Astrocyte of the cerebellum (primary cell): ENCODE measurements around the gene OTOS.

Source experiments
- DNase-seq: peaks from one replicate; pipeline ENCODE4 v3.0.0-alpha.2; 2011; ENCODE audit warnings: low read depth
- H3K4me3 ChIP-seq: 2 replicates; pipeline ENCODE4 v1.5.1; 2011; ENCODE audit warnings: mild to moderate bottlenecking, low read depth, low read length, moderate library complexity
- CTCF ChIP-seq: IDR thresholded peaks from 2 replicates; pipeline ENCODE4 v1.5.1; 2012; ENCODE audit warnings: low read length, low read depth, moderate library complexity, mild to moderate bottlenecking; ENCODE audit errors: missing control alignments
- in situ Hi-C: cut with HindIII; loops from 2 replicates; pipeline ENCODE4 v1.10.0; 2017; ENCODE audit warnings: low sequenced_read_pairs

Gene OTOS

GRCh38 chr2:240183006-240183874 is 42.8 kb upstream of the OTOS start:
- H3K4me3 ChIP-seq, result no peak overlapping the region
- DNase-seq, result no peak
- TF ChIP-seq CTCF, result no peak
- in situ Hi-C loops, result no loop called here

GRCh38 chr2:240182476-240182875 is 42.0 kb upstream of the OTOS start:
- no peak for DNase-seq
- no peak for TF ChIP-seq CTCF
- in situ Hi-C loops, result no loop called here
- no peak overlapping the region for H3K4me3 ChIP-seq

GRCh38 chr2:240182001-240182400 is 41.5 kb upstream of the OTOS start:
- TF ChIP-seq CTCF, result no peak
- in situ Hi-C loops, result no loop called here
- no peak overlapping the region for H3K4me3 ChIP-seq
- DNase-seq, result no peak

GRCh38 chr2:240179941-240180666 is 39.6 kb upstream of the OTOS start:
- in situ Hi-C loops, result loop anchor here (5.0 kb wide), 1 partner anchor 42 kb away; no protein-coding TSS in a partner anchor

GRCh38 chr2:240179186-240179815 is 38.8 kb upstream of the OTOS start:
- TF ChIP-seq CTCF, result no peak
- H3K4me3 ChIP-seq, result no peak overlapping the region
- no peak for DNase-seq
- in situ Hi-C loops, result loop anchor here (5.0 kb wide), 1 partner anchor 43 kb away; no protein-coding TSS in a partner anchor

More at GRCh38 chr2:240179941-240180666, 39.6 kb upstream of the OTOS start:
- TF ChIP-seq CTCF, result no peak
- no peak for DNase-seq
- H3K4me3 ChIP-seq, result no peak overlapping the region

- in situ Hi-C loops, result loop anchor here (5.0 kb wide), 1 partner anchor 44 kb away; no protein-coding TSS in a partner anchor
- H3K4me3 ChIP-seq, result no peak overlapping the region
- DNase-seq, result no peak
- no peak for TF ChIP-seq CTCF
These were observed 38.1 kb upstream of the OTOS start for GRCh38 chr2:240178564-240178963.
